HFFc6 (cell line): Measurements from ENCODE around the gene CHMP2A. TPM values are rescaled to one million over a fixed set of nuclear protein-coding genes. Genes with fewer than 3 reads are reported as not detected.

Experiments
- DNase-seq: peaks from one replicate; pipeline ENCODE4 v3.0.0-alpha.2; 2018
- H3K27ac Mint-ChIP-seq: 2 replicates; pipeline ENCODE4 v1.8.0; 2020; ENCODE audit warnings: mild to moderate bottlenecking, mixed read lengths
- H3K27me3 Mint-ChIP-seq: 2 replicates; pipeline ENCODE4 v1.8.0; 2021; ENCODE audit warnings: mild to moderate bottlenecking, moderate library complexity, mixed read lengths; ENCODE audit not compliant: insufficient read depth
- H3K36me3 Mint-ChIP-seq: 2 replicates; pipeline ENCODE4 v1.8.0; 2021; ENCODE audit warnings: low read depth, mixed read lengths
- H3K4me1 Mint-ChIP-seq: 2 replicates; pipeline ENCODE4 v1.8.0; 2020; ENCODE audit warnings: low read depth, mixed read lengths
- H3K4me3 Mint-ChIP-seq: 2 replicates; pipeline ENCODE4 v1.8.0; 2020; ENCODE audit warnings: mild to moderate bottlenecking, moderate library complexity, mixed read lengths
- H3K9me3 Mint-ChIP-seq: 2 replicates; pipeline ENCODE4 v1.8.0; 2020; ENCODE audit warnings: mild to moderate bottlenecking, mixed read lengths
- total RNA-seq, 6 experiments: library from RNA; stranded (reverse); fragmentation: NEBNext Ultra II Directional; extraction: Animal tissue kit (Norgen Biotek cat#: 25700); gene quantifications; 2 replicates in 1 of 6; 3 replicates in 5 of 6; pipeline ENCODE4 v1.2.3, GENCODE V29; 2021
- TF ChIP-seq, protein P1 (sequence below): fragments of 200-600 bp; sonication (generic); IDR thresholded peaks from 2 replicates; pipeline ENCODE4 v1.5.0; 2021; ENCODE audit warnings: antibody characterized with exemption, mild to moderate bottlenecking

CHMP2A gene
- total RNA-seq, 6 experiments from 2014 or later, result 100 to 126 (median 120) TPM

DNA sequence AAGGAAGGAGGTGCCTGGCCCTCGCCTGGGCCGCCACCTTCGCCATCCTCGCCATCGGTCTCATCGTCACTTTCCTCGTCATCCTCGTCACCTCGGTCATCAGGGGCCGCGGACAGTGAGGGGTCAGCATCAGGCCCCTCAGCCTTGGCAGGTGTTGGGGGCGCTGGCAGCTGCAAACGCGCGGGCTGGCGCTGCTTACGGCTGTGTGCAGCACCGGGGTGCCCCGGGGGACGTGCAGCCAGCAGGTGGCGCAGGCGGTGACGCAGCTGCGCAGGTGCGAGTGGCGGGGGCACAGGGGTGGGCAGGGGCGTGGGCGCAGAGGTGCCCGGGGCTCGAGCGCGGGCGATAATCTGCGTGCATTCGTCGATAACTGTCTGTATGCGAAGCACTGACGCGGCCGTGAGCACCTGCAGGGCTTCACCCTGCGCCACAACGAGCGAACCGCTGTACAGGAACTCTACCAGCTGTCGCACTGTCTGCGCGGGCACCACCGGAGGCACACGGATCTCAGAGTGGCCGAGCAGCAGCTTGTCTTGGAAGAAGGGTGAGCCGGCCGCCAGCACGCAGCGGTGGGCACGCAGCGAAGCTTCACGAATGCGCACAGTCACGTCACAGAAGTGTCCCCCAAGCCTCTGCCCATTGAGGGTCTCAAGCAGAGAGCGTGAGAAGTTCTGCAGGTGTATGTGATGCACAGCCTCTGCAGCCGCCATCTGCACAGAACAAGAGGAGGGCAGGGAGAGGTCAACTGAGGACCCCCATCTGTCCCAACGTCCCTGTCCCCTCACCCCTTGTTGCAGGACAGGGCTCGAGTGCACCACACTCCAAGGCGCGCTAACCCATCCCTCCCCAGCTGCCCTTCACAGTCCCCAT, 37.7 kb downstream of the CHMP2A start:
- TF ChIP-seq, protein P1, sequence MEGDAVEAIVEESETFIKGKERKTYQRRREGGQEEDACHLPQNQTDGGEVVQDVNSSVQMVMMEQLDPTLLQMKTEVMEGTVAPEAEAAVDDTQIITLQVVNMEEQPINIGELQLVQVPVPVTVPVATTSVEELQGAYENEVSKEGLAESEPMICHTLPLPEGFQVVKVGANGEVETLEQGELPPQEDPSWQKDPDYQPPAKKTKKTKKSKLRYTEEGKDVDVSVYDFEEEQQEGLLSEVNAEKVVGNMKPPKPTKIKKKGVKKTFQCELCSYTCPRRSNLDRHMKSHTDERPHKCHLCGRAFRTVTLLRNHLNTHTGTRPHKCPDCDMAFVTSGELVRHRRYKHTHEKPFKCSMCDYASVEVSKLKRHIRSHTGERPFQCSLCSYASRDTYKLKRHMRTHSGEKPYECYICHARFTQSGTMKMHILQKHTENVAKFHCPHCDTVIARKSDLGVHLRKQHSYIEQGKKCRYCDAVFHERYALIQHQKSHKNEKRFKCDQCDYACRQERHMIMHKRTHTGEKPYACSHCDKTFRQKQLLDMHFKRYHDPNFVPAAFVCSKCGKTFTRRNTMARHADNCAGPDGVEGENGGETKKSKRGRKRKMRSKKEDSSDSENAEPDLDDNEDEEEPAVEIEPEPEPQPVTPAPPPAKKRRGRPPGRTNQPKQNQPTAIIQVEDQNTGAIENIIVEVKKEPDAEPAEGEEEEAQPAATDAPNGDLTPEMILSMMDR, result peak; percentile 59; the same call in 1 of the 2 replicates
- H3K27me3 Mint-ChIP-seq, result peaks cover 4% of the 10 kb centered on the region
- H3K4me1 Mint-ChIP-seq, result peaks cover 26% of the 10 kb centered on the region
- H3K36me3 Mint-ChIP-seq, result peaks cover 5% of the 10 kb centered on the region
- H3K9me3 Mint-ChIP-seq, result no peaks in the 10 kb centered on the region
- H3K4me3 Mint-ChIP-seq, result no peak overlapping the region
- H3K27ac Mint-ChIP-seq, result no peak overlapping the region
- DNase-seq, result no peak

DNA sequence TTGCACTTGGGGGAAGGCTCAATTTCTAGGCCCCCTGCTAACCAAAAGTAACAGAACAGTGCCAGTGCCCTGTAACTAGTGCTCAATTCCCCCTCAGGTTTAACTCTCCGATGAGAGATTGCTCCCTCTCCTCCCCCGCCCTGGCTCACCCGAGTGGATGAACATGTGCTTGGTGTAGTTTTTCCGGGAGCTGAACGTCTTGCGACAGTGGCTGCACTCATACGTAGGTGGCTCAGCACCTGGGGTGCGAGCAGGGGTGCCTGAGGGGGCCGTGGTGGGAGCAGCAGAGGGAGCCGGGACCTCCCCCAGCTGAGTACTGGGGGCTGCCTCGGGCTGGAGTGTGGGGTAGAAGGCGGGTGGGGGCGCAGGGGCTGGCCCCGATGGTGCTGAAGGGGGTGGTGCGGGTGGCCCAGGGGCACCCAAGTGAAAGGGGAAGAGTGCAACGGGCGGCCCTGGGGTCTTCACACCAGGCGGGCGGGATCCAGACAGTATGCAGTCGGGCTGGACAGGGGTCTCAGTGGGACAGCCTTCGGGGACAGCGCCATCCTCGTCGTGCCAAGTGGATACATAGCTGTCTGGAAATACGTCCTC, 38.6 kb downstream of the CHMP2A start:
- peaks cover 6% of the 10 kb centered on the region for H3K27me3 Mint-ChIP-seq
- TF ChIP-seq, protein P1, result no peak
- no peak overlapping the region for H3K27ac Mint-ChIP-seq
- H3K36me3 Mint-ChIP-seq, result peaks cover 5% of the 10 kb centered on the region
- H3K9me3 Mint-ChIP-seq, result no peaks in the 10 kb centered on the region
- H3K4me3 Mint-ChIP-seq, result no peak overlapping the region
- peaks cover 23% of the 10 kb centered on the region for H3K4me1 Mint-ChIP-seq
- no peak for DNase-seq

DNA sequence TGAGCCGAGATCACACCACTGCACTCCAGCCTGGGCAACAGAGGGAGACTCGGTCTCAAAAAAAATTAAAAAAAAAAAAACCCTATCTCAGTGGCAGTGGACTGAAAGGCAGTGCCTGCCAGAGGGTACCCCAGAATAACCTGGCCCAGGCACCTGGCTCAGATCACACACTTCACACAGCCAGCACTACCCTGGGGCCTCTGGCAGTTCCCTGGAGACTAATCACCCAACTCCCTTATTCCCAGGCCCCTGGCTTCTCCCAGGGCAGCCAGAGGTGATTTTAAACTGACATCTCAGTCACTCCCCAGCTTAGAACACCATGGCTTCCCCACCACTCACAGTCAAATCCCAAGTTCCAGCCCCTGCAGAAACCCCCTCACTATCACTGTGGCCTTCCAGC, 39.6 kb downstream of the CHMP2A start:
- Mint-ChIP-seq H3K27ac (peak overlapping the region; percentile 59; the same call in 1 of the 2 replicates), H3K27me3 (peaks cover 8% of the 10 kb centered on the region), H3K4me3 (no peak overlapping the region), H3K9me3 (no peaks in the 10 kb centered on the region), H3K4me1 (peaks cover 18% of the 10 kb centered on the region), H3K36me3 (peaks cover 5% of the 10 kb centered on the region)
- no peak for DNase-seq
- TF ChIP-seq, protein P1, result no peak

DNA sequence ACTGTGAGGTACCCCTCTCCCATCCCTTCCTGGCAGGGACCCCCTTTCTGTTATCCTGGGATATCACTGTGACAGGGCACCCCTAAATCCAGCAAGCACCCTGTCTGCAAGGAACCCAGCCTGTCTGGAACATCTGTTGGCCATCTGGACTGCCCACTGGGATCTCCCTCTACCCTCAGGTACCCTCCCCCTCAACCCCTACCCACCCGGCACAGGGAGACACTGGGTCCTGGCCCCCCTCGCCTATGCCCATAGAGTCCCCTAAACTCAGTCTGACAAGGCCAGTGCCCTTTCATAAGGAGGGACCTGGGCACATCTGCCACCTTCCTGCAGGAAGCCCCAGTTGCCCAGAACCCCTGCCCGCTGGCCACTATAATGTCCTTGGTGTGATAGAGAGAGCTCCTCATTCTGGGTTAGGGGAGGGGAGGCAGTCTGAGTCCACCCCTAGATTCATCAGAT, 40.3 kb downstream of the CHMP2A start:
- Mint-ChIP-seq H3K4me3 (peak overlapping the region; percentile 30; the same call in 1 of the 2 replicates), H3K9me3 (no peaks in the 10 kb centered on the region), H3K36me3 (peaks cover 5% of the 10 kb centered on the region), H3K27ac (no peak overlapping the region), H3K27me3 (peaks cover 9% of the 10 kb centered on the region), H3K4me1 (peaks cover 13% of the 10 kb centered on the region)
- TF ChIP-seq, protein P1, result no peak
- DNase-seq, result no peak

DNA sequence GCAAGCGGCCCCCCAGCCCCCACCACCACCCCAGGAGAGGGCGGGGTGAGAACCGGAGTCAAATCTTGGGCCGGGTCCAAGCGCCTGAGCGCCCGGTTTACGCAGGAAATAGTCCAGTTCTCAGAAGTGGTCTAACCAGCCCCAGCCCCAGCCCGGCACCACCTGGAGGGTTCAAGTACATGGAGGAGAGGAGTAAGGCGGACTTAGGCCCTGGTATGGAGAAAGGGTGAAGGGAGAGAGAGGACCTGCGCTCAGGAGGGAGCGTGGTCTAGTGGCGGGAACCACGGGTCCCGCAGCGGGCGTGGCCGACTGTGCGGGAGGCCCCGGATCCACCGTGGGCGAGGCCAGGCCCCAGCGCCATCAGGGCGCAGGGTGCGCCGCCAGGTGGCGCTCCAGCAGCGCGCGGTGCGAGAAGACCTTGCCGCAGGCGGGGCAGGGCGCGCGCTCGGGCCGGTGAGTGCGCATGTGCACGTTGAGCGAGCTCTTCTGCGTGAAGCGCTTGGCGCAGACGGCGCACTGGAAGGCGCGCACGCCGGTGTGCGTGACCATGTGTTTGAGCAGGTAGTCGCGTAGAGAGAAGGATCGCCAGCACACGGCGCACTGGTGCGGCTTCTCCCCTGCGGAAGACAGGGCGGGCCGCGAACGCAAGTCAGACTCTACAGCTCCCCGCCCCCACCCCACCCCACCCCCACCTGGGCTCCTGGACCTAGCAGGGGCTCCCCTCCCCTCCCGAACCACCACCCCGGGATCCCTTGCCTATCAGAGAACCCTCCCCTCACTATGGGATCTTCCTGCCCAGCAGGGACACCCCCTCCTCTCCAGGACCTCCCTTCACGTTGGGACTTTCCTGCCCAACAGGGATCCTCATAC, 41.0 kb downstream of the CHMP2A start:
- Mint-ChIP-seq H3K27ac (peak overlapping the region; percentile 40; the same call in 1 of the 2 replicates), H3K9me3 (no peaks in the 10 kb centered on the region), H3K27me3 (peaks cover 9% of the 10 kb centered on the region), H3K36me3 (peaks cover 5% of the 10 kb centered on the region), H3K4me3 (peak overlapping the region; percentile 56; the same call in 1 of the 2 replicates), H3K4me1 (peaks cover 13% of the 10 kb centered on the region)
- peak; percentile 42 for DNase-seq
- TF ChIP-seq, protein P1, result peak; percentile 89
